ENCODE results near the gene CCNE1.

CCNE1 gene

DNA sequence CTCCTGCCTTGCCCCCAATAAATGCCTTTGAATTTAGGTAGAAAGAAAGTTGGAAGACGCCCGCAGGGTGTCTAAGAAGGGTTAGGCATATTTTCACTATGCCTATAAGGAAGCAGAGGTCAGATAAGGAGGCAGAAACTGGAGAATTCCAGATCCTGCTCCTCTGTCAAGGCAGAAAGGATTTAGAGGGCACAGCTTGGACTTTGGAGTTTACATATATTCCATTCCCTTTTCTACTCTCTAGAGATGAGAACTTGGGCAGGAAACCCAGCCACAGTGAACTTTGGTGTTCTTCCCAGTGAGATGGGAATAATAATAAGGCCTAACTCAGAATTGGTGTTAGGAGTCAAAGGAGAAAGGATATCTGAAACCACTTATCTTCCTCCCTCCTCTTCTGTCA is 37.4 kb downstream of the CCNE1 start:
- DNase-seq (ENCODE audit: low read depth), result no peak
- no peak overlapping the region for H3K4me3 ChIP-seq (ENCODE audit: control insufficient read depth, low read depth, low read length)
- TF ChIP-seq, protein P1, sequence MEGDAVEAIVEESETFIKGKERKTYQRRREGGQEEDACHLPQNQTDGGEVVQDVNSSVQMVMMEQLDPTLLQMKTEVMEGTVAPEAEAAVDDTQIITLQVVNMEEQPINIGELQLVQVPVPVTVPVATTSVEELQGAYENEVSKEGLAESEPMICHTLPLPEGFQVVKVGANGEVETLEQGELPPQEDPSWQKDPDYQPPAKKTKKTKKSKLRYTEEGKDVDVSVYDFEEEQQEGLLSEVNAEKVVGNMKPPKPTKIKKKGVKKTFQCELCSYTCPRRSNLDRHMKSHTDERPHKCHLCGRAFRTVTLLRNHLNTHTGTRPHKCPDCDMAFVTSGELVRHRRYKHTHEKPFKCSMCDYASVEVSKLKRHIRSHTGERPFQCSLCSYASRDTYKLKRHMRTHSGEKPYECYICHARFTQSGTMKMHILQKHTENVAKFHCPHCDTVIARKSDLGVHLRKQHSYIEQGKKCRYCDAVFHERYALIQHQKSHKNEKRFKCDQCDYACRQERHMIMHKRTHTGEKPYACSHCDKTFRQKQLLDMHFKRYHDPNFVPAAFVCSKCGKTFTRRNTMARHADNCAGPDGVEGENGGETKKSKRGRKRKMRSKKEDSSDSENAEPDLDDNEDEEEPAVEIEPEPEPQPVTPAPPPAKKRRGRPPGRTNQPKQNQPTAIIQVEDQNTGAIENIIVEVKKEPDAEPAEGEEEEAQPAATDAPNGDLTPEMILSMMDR (IDR thresholded peaks at IDR 0.05; ENCODE audit: control insufficient read depth, insufficient read depth, low read depth, low read length, missing control alignments), result no peak

DNA sequence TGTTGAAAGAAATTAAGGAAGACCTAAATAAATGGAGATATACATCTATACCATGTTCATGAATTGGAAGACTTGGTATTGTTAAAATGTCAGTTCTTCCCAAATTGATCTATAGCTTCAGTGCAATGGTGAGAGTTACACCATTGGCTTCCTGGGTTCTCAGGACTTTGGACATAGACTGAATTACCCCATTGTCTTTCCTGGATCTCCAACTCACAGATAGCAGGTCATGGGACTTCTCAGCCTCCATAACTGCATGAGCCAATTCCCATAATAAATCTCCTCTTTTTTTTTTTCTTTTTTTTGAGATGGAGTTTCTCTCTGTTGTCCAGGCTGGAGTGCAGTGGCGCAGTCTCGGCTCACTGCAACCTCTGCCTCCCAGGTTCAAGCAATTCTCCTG is 38.7 kb downstream of the CCNE1 start:
- no peak overlapping the region for H3K4me3 ChIP-seq (ENCODE audit: control insufficient read depth, low read depth, low read length)
- TF ChIP-seq, protein P1 (IDR thresholded peaks at IDR 0.05; ENCODE audit: control insufficient read depth, insufficient read depth, low read depth, low read length, missing control alignments), result no peak
- DNase-seq (ENCODE audit: low read depth), result no peak

DNA sequence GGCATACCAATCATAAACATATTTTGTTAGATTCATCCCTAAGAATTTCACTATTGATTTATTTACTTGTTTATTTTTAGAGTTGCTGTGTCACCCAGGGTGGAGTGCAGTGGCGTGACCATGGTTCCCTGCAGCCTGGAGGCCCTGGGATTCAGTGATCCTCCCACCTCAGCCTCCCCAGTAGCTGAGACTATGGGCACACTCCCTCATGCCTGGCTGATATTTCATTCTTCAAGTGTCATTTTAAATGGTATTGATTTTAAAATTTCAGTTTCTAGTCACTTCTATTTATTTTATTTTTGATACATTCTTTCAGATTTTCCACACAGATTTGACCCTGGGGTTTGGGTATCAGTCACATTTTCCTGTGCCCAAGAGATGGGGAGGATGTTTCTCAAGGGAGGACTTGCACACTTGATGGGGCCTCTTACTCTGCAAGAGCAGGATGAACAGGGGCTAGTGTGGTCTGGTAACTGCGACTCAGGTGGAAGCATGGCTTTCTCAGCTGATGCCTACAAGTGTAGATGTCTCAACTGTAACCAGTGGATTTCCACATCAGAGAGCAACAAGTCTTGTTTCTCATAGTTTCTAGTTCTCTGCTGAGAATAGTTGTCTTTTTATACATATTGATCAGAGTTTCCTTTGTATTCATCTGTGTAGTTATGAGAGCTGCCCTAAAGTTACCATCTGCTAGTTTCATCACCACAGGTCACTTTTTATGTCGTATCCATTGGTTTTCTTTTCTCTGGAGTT is 40.2 kb downstream of the CCNE1 start:
- DNase-seq (ENCODE audit: low read depth), result no peak
- TF ChIP-seq, protein P1 (IDR thresholded peaks at IDR 0.05; ENCODE audit: control insufficient read depth, insufficient read depth, low read depth, low read length, missing control alignments), result no peak
- no peak overlapping the region for H3K4me3 ChIP-seq (ENCODE audit: control insufficient read depth, low read depth, low read length)

DNA sequence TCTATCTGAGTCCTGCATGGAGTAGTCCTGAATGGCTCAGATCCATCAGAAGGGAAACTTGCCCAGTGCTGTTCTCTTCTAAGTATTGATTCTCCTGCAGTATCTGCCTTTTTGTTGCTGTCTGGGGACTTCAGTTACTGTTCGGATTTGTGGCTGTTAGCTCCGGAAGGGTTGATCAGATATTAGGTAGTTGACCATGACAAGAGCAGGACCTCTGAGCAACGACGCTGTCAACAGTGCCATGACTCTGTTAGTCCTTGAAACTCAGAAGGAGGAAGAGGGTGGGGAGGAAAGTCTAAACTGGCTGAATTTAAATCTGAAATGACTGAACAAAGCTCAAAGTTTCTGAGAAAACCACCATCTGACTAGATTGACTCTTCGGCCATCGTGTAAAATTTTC is 42.2 kb downstream of the CCNE1 start:
- TF ChIP-seq, protein P1 (IDR thresholded peaks at IDR 0.05; ENCODE audit: control insufficient read depth, insufficient read depth, low read depth, low read length, missing control alignments), result no peak
- H3K4me3 ChIP-seq (ENCODE audit: control insufficient read depth, low read depth, low read length), result no peak overlapping the region
- no peak for DNase-seq (ENCODE audit: low read depth)

DNA sequence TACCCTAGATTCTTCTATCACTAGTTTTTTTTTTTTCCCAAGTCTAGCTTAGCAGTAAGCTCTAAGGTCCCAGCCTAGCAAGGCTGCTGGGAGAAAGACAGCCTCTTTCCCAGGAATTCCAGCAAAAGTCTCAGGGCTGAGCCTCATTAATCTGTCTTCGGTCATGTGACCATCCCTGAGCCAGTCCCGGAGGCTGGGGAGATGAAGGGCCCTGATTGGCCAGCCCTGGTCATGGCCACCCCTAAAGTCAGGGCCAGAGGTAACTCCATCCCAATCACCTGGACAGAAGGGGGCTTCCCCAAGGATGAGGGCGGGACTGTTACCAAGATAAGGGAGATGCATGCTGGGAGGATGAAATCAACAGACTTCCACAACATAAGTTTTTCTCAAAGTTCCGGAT is 43.3 kb downstream of the CCNE1 start:
- no peak overlapping the region for H3K4me3 ChIP-seq (ENCODE audit: control insufficient read depth, low read depth, low read length)
- TF ChIP-seq, protein P1 (IDR thresholded peaks at IDR 0.05; ENCODE audit: control insufficient read depth, insufficient read depth, low read depth, low read length, missing control alignments), result no peak
- DNase-seq (ENCODE audit: low read depth), result no peak

DNA sequence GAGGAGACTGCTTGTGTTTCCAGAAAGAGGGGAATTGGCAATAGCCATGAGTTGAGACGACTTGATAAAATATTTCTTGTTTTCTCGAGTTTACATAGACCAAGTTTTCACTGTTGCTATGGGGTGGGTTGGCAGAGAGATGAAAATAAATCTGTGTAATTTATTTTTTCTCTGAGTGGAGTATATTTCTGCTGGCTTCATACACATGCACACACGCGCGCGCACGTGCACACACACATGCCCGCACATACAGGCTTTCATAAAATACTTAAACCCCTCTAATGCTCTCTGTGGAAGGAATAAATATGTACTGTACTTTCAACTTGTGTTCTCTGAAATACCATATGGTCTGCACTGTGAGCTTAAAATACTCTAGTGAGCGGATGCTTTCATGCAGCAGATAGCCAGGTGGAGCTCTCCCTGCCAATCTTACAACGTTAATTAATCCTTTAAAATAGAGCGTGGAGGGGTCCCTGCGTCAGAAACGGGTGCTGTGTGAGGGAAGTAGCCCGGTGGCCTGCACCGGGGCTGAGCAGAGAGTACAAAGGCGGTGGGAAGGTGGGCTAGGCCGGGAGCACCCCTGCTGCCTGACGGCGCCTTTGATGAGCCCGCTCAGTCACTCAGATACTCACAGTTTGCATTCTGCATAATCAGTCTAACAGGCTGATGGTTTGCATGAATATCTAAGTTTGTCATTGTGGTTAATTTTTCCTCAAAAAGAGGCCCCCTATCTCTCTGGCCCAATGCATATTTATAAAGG is 44.1 kb downstream of the CCNE1 start:
- DNase-seq (ENCODE audit: low read depth), result no peak
- TF ChIP-seq, protein P1 (IDR thresholded peaks at IDR 0.05; ENCODE audit: control insufficient read depth, insufficient read depth, low read depth, low read length, missing control alignments), result no peak
- H3K4me3 ChIP-seq (ENCODE audit: control insufficient read depth, low read depth, low read length), result no peak overlapping the region

All from AG09309 (cell line).